ENCODE measurements around the gene ZNF574.

GRCh38 chr19:42097461-42097860 is 21.5 kb downstream of the ZNF574 start:
- no peak for TF ChIP-seq TAF1 (IDR thresholded peaks at IDR 0.05; ENCODE audit: low read depth, low read length)
- no peak for TF ChIP-seq POLR2AphosphoS5 (IDR thresholded peaks at IDR 0.05; ENCODE audit: low read depth, low read length)
- no peak for TF ChIP-seq POLR2A (IDR thresholded peaks at IDR 0.05; ENCODE audit: low read depth, low read length)
- TF ChIP-seq SPI1 (IDR thresholded peaks at IDR 0.05; ENCODE audit: low read depth, low read length): no peak

Measured in GM12891 (cell line).